Fibroblast of the conjunctiva (primary cell): ENCODE data around the gene ZNF410.
"Not testable (repeated sequence)": the region's sequence is repeated elsewhere in the genome, so short reads cannot be mapped to it uniquely, and the experiment has no call there.

Source experiments
- DNase-seq: peaks from one replicate; pipeline ENCODE4 v3.0.0-alpha.2; 2010; ENCODE audit warnings: low read depth

ZNF410 gene

GRCh38 chr14:73887694-73888459 lies 1.2 kb downstream of the ZNF410 start:
- DNase-seq = no peak

DNA sequence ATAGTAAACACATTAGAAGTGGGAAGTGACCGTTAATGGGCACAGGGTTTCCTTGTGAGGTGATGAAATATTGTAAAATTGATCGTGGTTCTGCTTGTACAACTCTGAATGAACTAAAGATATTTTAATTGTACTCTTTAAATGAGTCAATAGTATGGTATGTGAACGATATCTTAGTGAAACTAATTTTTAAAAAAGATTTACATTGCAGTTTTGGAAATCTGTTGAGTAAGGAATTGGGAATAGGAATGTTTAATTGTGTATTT lies 1.7 kb downstream of the ZNF410 start:
- no peak for DNase-seq

DNA sequence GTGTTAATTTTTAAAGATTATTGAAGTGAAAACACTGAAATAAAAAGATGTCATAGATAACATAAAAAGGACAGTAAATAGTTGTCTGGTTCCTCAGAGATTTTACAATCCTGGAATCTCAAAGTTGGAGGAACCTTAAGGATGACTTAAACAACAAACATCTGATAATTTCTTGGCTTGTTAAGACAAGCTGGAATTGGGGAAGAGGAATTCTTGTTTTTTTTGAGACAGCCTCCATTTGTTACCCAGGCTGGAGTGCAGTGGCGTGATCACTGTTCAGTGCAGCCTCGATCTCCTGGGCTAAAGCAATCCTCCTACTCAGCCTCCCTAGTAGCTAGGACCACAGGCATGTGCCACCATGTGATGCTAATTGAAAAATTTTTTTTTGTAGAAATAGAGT lies 2.3 kb downstream of the ZNF410 start:
- DNase-seq = no peak

DNA sequence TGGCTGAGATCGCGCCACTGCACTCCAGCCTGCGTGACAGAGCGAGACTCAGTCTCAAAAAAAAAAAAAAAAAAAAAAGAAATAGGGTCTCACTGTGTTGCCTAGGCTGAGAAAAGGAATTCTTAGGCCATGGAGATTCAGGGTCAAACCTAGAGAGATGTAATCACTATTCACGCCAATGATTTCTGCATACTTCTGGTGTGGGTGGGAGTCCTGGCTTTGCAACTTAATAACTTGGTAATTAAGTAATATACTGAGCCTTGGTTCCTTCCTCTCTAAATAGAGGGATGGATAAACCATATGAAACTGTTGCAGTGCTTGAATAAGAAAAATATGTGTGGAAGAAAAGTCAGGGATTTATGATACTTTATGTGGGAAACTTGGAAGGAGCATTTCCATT lies 2.7 kb downstream of the ZNF410 start:
- no peak for DNase-seq

GRCh38 chr14:73894180-73894687 lies 7.6 kb downstream of the ZNF410 start:
- not testable (repeated sequence) for DNase-seq

- DNase-seq = no peak
Observed at GRCh38 chr14:73895939-73896338, 9.3 kb downstream of the ZNF410 start.

GRCh38 chr14:73896521-73896920 lies 9.9 kb downstream of the ZNF410 start:
- DNase-seq = no peak

DNA sequence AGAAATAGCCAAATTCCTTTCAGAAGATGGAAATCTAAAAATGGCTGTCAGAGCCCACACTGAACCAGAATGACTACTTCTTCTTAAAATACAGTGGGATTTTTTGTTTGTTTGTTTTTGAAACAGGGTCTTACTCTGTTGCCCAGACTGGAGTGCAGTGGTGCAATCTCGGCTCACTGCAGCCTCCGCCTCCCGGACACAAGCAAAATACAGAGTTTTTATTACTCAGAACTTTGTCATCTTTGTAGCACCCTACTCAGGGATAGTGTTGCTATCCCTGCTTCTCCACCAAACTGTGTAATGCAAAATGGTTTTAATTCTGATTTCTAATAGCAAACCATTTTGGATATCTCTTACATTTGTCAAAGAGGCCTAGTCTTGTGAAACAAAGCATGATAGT lies 16.4 kb downstream of the ZNF410 start:
- DNase-seq = no peak

GRCh38 chr14:73909681-73910080 lies 23.0 kb downstream of the ZNF410 start:
- no peak for DNase-seq

DNA sequence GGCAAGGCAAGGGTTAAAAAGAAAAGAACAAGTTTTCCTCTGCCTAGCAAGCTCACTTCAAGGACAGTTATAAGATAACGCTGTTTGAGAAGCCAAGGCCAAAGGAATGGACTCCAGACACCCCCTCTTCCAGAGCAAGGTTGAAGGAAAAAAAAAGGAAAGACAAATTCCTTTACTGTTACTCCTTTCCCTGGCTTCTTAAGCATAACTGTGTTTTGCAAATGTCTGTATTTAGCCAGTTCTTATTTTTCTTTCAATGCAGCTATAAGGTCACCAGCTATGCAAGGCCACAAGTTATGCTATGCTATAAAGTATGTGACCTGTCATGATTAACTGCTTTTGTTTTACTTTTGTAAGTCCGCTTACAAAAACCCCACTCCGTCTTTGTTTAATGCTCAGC lies 26.6 kb downstream of the ZNF410 start:
- no peak for DNase-seq

DNA sequence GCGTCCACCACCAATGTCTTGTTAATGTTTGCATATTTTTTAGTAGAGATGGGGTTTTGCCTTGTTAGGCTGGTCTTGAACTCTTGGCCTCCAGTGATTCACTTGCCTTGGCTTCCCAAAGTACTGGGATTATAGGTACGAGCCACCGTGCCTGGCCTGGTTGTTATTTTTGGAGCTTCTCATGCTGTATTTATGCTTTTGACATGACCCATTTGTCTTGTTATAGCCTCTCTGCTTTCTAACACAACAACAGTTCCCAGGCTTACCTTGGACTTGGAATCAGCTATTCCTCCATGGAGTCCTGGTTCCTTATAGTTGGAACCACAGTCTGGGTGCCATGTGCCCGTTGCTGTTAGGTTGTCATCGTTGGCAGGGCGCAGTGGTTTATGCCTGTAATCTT lies 29.7 kb downstream of the ZNF410 start:
- DNase-seq = no peak

DNA sequence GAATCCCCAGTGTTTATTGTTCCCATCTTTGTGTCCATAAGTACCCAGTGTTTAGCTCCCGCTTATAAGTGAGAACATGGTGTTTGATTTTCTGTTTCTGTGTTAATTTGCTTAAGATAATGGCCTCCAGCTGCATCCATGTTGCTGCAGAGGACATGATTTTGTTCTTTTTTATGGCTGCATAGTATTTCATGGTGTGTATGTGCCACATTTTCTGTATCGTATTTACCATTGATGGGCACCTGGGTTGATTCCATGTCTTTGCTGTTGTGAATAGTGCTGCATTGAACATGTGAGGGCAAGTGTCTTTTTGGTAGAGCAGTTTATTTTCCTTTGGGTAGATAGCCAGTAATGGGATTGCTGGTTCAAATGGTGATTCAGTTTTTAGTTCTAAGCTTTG lies 32.8 kb downstream of the ZNF410 start:
- DNase-seq = not testable (repeated sequence)

DNA sequence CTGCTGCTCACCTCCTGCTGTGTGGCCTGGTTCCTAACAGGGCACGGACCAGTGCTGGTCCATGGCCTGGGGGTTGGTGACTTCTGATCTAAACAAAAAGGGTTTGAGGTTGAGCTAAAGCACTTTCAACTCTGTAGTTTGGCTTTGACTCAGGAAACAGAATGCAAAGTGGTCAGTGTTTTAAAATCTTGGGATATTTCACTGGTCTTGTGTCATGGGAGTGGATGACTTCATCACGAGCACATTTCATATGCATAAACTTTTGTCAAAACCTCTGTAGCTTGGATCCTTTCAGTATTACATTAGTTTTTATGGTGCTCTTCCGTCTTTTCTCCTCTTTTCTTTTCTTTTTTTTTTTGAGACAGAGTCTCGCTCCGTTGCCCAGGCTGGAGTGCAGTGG lies 37.7 kb downstream of the ZNF410 start:
- no peak for DNase-seq

DNA sequence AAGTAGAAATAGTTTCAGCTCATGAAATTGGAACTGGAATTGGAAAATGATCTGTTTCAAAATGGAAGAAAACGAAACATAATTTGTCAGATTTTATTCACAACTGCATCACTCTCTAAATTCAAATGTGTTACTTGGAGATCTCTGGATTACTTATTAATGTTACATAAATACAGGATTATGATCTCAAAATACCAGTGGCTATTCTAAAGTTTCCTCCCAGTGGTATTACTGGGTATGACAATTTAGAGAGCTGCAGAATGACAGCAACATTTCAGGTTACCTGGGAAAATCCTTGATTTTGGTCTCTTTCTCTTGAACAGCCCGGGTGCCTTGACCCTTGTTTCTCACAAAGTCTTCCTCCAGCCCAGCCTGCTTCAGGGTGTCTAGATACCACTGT lies 49.0 kb downstream of the ZNF410 start:
- no peak for DNase-seq

- no peak for DNase-seq
Observed at GRCh38 chr14:73936548-73936947, 49.9 kb downstream of the ZNF410 start.

DNA sequence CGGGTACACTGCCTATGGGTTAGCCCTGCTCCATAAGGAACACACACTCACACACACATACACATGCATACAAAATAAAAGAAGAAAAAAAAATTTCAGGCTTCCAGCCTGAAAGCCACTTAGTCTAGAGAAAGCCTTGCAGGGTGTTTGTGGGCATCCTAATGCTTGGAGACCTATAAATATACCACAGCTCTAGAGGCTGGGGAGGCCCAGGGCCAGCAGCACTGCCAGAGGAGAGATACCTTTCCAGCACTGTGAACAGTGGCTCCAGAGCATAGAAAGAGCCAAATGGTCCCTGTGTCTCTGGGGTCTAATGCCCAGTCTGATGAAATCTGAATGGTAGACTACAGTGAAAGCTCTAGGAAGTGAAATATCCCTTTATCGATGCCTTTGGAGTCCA lies 50.4 kb downstream of the ZNF410 start:
- DNase-seq = no peak

DNA sequence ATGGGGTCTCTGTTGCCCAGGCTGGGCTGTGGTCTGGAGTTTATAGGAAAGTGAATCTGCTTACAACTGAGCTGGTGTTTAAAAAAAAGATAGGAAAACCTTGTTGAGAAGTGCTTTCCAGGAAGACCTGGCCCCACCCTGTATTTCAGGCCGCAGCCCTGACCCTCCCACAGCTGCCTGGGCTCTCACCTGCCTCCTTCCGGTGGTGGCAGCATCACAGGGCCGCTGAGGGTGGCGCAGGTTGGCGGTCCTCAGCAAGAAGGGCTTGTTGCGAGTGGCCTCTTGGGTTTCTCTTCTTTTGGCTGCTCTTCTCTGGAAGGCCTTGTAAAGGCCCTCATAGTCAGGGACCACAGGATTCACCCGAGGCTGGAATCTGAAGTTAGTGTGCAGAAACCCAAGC lies 55.5 kb downstream of the ZNF410 start:
- no peak for DNase-seq

DNA sequence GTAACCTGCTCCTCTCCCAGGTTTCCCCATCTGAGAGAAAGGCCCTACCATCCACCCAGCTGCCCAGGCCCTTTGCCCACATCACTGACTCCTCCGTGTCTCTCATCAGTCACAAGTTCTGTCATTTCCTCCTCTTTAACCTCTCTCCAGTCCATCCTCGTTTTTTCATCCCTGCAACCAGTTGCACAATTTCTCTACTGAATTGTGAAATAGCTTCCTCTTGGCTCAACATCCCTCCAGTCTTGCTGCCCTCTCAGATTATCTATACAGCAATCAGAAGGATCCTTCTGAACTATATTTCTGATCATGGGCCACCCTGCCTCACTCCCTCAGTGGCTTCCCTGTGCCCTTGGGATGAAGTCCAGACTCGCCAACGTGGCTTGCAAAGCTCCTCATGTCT lies 56.4 kb downstream of the ZNF410 start:
- peak; percentile 52 for DNase-seq

DNA sequence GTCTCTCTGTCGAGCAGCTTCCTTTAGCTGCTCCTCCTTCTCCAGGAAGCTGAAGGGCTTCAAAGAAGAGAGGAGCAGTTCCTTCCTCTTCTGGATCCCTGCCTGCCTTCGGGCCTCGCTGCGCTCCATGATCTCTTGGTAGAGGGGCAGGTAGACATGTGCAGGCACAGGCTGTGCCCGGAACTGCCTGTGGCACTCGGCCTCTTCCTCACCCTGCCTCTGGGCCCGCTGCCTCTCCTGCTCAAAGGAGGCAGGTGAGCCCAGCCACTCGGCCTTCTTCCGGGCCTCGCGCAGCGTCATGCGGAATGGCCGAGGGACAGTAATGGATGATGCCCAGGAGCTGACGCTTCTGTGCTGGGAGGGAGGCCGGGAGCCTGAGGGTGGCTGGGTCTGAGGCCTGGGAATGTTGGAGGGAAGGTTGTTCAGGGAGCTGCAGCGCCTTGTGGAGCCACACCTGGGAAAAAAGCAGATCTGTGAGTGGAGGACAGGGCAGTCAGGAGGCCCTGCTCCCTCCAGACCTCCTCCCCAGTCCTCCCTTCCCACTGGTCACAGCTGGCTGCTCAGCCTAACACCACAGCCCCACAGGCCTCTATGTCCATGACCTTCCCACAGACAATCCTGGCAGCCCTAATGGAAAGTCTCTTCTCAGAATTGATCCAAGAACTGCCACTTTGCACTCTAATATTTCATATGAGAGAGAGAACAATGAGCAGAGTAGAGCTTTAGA lies 57.9 kb downstream of the ZNF410 start:
- no peak for DNase-seq

DNA sequence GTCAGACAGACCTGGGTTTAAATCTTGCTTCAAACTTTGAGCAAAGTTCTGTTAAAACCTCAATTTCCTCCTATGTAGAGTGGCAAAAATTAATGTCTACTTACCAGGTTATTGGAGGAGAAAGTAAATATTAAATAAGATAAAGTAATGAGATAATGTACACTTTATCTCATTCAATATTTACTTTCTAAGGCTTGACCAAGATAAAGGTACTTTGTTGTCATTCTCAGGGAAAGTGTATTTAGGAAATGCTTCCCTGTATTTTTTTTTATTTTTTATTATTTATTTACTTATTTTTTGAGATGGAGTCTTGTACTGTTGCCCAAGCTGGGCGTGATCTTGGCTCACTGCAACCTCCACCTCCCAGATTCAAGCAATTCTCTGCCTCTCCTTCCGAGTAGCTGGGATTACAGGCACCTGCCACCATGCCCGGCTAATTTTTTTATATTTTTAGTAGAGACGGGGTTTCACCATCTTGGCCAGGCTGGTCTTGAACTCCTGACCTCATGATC lies 58.6 kb downstream of the ZNF410 start:
- no peak for DNase-seq

- peak; percentile 89 for DNase-seq
Observed at GRCh38 chr14:73949752-73950734, 63.4 kb downstream of the ZNF410 start, which contains the start of the genes COQ6 and FAM161B. COQ6 (plus strand) TSS chr14:73950302; CDS start chr14:73950333, 31 bp downstream. FAM161B (minus strand) TSS chr14:73950094; CDS start chr14:73950026, 68 bp downstream.

DNA sequence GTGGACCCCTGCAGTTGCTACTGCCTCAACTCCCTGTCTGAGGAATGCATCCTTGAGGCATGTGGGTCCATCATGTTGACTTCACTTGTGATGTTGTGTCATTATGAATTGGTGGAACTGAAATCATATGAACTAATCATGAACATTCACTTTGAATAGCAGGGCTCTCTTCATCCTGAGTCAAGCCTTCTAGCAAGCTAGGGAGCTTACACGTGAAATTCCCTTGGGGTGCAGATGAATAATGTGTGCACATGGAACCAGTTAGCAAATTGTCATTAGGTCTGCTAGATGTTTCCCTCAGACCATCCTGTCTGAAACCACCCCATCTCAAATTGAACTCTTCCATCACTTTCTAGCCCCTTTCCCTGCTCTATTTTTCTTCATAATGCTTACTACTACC lies 67.1 kb downstream of the ZNF410 start:
- DNase-seq = no peak
